MM.1S (cell line): ENCODE measurements around the gene RFC2.

Experiments used
- DNase-seq: peaks from one replicate; pipeline ENCODE4 v3.0.0-alpha.2; 2015
- H2AFZ ChIP-seq: fragments of 300-600 bp; sonication (generic); 2 replicates; pipeline ENCODE4 v1.6.0; 2016; ENCODE audit warnings: antibody characterized with exemption, low read length
- H3F3A ChIP-seq: fragments of 300-600 bp; sonication (generic); 2 replicates; pipeline ENCODE4 v1.6.1; 2016; ENCODE audit warnings: mild to moderate bottlenecking, antibody characterized with exemption, low read length, moderate library complexity, mixed read lengths; ENCODE audit not compliant: insufficient read depth
- H3K27ac ChIP-seq: fragments of 300-600 bp; sonication (generic); 2 replicates; pipeline ENCODE4 v1.5.1; 2016; ENCODE audit warnings: mild to moderate bottlenecking, low read length
- H3K27me3 ChIP-seq: fragments of 300-600 bp; sonication (generic); replicated peaks from 2 replicates; pipeline ENCODE4 v1.6.0; 2016; ENCODE audit warnings: low read length; ENCODE audit not compliant: insufficient read depth
- H3K36me3 ChIP-seq: fragments of 300-600 bp; sonication (generic); replicated peaks from 2 replicates; pipeline ENCODE4 v1.6.1; 2016; ENCODE audit warnings: mild to moderate bottlenecking, low read length, mixed read lengths; ENCODE audit not compliant: insufficient read depth
- H3K4me1 ChIP-seq: fragments of 300-600 bp; sonication (generic); 2 replicates; pipeline ENCODE4 v1.6.1; 2016; ENCODE audit warnings: low read length, mixed read lengths
- H3K4me2 ChIP-seq: fragments of 300-600 bp; sonication (generic); 2 replicates; pipeline ENCODE4 v1.6.0; 2016; ENCODE audit warnings: low read depth, low read length
- H3K4me3 ChIP-seq: fragments of 300-600 bp; sonication (generic); 2 replicates; pipeline ENCODE4 v1.5.1; 2016; ENCODE audit warnings: low read length, mixed read lengths
- H3K79me2 ChIP-seq: fragments of 300-600 bp; sonication (generic); 2 replicates; pipeline ENCODE4 v1.6.1; 2016; ENCODE audit warnings: mixed run types, low read length, mixed read lengths
- H3K9ac ChIP-seq: fragments of 300-600 bp; sonication (generic); 2 replicates; pipeline ENCODE4 v1.6.1; 2016; ENCODE audit warnings: low read length, mixed read lengths
- H3K9me2 ChIP-seq: fragments of 300-600 bp; sonication (generic); replicated peaks from 2 replicates; pipeline ENCODE4 v1.6.1; 2016; ENCODE audit warnings: mild to moderate bottlenecking, low read length, mixed read lengths; ENCODE audit not compliant: insufficient read depth
- H3K9me3 ChIP-seq: fragments of 300-600 bp; sonication (generic); replicated peaks from 2 replicates; pipeline ENCODE4 v1.6.1; 2016; ENCODE audit warnings: mild to moderate bottlenecking, low read length, mixed read lengths; ENCODE audit not compliant: insufficient read depth
- H4K20me1 ChIP-seq: fragments of 300-600 bp; sonication (generic); 2 replicates; pipeline ENCODE4 v1.6.1; 2016; ENCODE audit warnings: mild to moderate bottlenecking, low read length, moderate library complexity, mixed read lengths; ENCODE audit not compliant: insufficient read depth
- EZH2 ChIP-seq: fragments of 300-600 bp; sonication (generic); optimal IDR thresholded peaks from 2 replicates; pipeline ENCODE3; 2017; ENCODE audit warnings: low read depth, mild to moderate bottlenecking, antibody characterized with exemption, low read length, mixed read lengths
- EZH2phosphoT487 ChIP-seq: fragments of 300-600 bp; sonication (generic); IDR thresholded peaks from 2 replicates; pipeline ENCODE4 v1.6.1; 2018; ENCODE audit warnings: antibody characterized with exemption, low read length
- TF ChIP-seq, protein P1 (sequence below): fragments of 300-600 bp; sonication (generic); IDR thresholded peaks from 2 replicates; pipeline ENCODE4 v1.5.1; 2016; ENCODE audit warnings: antibody characterized with exemption, low read length, mixed read lengths

Gene RFC2

DNA sequence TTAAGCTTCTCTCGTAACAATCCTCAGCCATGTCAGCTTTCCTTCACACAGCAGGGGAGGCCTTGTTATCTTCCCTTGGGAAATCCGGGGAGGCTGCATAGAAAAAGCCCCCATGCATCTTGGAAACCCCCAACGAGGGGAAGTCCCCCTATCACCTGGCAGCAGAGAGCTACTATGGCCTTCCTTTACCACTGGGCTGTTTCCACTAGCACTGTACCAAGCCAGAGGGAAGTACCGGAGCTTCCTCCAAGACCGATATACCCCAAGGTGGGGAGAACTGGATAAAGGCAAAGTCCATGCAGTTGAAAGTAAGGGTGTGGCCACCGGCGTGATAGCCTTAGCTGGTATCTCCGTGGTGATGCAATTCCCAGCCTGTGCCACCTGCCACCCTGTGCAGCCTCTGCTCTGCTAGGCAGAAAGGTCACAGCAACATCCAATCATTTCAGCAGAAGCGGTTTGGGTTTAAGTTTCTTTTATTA, 30.6 kb upstream of the RFC2 start:
- H3K27me3 ChIP-seq, result peaks cover 8% of the 10 kb centered on the region
- H3K36me3 ChIP-seq, result no peaks in the 10 kb centered on the region
- DNase-seq, result no peak
- H3K9me2 ChIP-seq, result no peaks in the 10 kb centered on the region
- H2AFZ ChIP-seq, result no peak overlapping the region
- no peak overlapping the region for H3K27ac ChIP-seq
- H3F3A ChIP-seq, result no peaks in the 10 kb centered on the region
- no peaks in the 10 kb centered on the region for H4K20me1 ChIP-seq
- H3K4me2 ChIP-seq, result no peak overlapping the region
- no peak overlapping the region for H3K9ac ChIP-seq
- TF ChIP-seq, protein P1, sequence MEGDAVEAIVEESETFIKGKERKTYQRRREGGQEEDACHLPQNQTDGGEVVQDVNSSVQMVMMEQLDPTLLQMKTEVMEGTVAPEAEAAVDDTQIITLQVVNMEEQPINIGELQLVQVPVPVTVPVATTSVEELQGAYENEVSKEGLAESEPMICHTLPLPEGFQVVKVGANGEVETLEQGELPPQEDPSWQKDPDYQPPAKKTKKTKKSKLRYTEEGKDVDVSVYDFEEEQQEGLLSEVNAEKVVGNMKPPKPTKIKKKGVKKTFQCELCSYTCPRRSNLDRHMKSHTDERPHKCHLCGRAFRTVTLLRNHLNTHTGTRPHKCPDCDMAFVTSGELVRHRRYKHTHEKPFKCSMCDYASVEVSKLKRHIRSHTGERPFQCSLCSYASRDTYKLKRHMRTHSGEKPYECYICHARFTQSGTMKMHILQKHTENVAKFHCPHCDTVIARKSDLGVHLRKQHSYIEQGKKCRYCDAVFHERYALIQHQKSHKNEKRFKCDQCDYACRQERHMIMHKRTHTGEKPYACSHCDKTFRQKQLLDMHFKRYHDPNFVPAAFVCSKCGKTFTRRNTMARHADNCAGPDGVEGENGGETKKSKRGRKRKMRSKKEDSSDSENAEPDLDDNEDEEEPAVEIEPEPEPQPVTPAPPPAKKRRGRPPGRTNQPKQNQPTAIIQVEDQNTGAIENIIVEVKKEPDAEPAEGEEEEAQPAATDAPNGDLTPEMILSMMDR, result no peak
- no peak for TF ChIP-seq EZH2
- no peak for TF ChIP-seq EZH2phosphoT487
- no peaks in the 10 kb centered on the region for H3K79me2 ChIP-seq
- H3K4me3 ChIP-seq, result no peak overlapping the region
- peaks cover 5% of the 10 kb centered on the region; the same call in 1 of the 2 replicates for H3K4me1 ChIP-seq
- H3K9me3 ChIP-seq, result no peaks in the 10 kb centered on the region

DNA sequence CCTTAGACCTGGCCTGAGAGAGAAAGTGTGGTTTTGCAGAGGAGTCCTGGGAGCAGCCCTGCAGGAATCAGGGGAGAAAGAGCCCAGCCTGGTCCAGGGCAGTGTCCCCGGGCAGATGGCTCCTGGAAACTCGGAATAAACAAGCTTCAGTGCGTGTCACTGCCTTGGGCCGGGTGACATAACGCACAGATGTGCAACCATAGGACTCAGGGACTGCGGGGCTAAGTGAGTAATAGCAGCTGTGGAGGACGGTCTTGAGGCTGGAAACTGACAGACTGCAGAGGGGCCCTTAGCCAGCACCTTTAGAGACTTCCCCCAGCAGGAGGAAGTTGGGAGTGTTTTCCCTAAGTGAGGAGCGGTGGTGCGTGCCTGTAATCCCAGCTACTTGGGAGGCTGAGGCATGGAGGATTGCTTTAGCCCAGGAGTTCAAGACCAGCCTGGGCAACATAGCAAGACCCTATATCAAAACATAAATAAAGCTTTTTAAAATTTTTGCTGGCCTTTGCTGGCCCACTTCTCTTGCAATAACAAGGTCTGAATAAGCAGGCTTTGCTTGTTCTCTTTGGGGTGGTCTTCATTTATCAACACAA, 29.8 kb upstream of the RFC2 start:
- H3K9ac ChIP-seq, result no peak overlapping the region
- H3K79me2 ChIP-seq, result no peaks in the 10 kb centered on the region
- H3K36me3 ChIP-seq, result no peaks in the 10 kb centered on the region
- H3K9me3 ChIP-seq, result no peaks in the 10 kb centered on the region
- H2AFZ ChIP-seq, result no peak overlapping the region
- peaks cover 8% of the 10 kb centered on the region for H3K4me1 ChIP-seq
- TF ChIP-seq, protein P1, result no peak
- TF ChIP-seq EZH2 (no peak), EZH2phosphoT487 (no peak)
- H3K27ac ChIP-seq, result no peak overlapping the region
- H3F3A ChIP-seq, result no peaks in the 10 kb centered on the region
- no peak overlapping the region for H3K4me2 ChIP-seq
- DNase-seq, result no peak
- no peaks in the 10 kb centered on the region for H3K9me2 ChIP-seq
- H3K4me3 ChIP-seq, result no peak overlapping the region
- H3K27me3 ChIP-seq, result 0 out of 2 replicates have a peak, but pooled peaks cover 6% of the 10 kb centered on the region
- no peaks in the 10 kb centered on the region for H4K20me1 ChIP-seq

DNA sequence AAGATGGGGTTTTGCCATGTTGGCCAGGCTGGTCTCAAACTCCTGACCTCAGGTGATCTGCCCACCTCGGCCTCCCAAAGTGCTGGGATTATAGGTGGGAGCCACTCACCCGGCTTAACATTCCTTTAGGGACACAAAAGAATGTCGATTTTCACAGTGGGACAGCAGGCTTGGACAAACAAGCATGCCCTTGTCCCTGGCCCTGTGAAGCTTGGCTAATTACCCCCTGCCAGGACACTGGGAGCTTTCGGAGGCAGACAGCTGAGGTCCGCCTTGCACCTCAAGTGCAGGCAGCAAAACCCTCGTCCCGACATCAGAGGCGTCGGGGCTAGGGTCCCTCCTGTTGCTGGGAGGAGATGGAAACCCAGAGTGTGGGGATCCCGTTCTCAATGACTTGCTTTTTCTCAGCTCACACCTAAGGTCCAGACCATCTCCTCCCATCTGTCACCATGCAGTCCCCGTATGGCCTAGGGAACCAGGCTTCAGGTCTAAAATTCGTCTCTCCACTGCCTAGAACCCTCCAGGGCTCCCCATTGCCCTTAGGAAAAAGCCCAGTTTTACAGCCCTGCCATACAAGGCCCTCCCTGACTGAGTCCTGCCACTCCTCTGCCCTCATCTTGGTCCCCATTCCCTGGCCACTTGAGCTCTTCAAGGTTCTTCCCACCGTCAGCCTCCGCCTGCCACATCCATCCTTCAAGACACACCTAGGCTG, 28.7 kb upstream of the RFC2 start:
- no peaks in the 10 kb centered on the region for H3K9me3 ChIP-seq
- H4K20me1 ChIP-seq, result no peaks in the 10 kb centered on the region
- no peak overlapping the region for H3K9ac ChIP-seq
- TF ChIP-seq EZH2 (no peak), EZH2phosphoT487 (no peak)
- TF ChIP-seq, protein P1, result no peak
- H3K27me3 ChIP-seq, result 0 out of 2 replicates have a peak, but pooled peaks cover 2% of the 10 kb centered on the region
- H3K36me3 ChIP-seq, result no peaks in the 10 kb centered on the region
- no peaks in the 10 kb centered on the region for H3K79me2 ChIP-seq
- no peak overlapping the region for H3K4me2 ChIP-seq
- H2AFZ ChIP-seq, result no peak overlapping the region
- no peaks in the 10 kb centered on the region for H3K9me2 ChIP-seq
- H3K27ac ChIP-seq, result no peak overlapping the region
- no peak overlapping the region for H3K4me3 ChIP-seq
- H3K4me1 ChIP-seq, result peaks cover 4% of the 10 kb centered on the region; the same call in 1 of the 2 replicates
- no peak for DNase-seq
- no peaks in the 10 kb centered on the region for H3F3A ChIP-seq
